ENCODE results near the gene SNRPA. TPM values are rescaled to one million over a fixed set of nuclear protein-coding genes. Genes with fewer than 3 reads are reported as not detected.
A peak's percentile ranks its signal among the peaks of the same experiment; 100 is the strongest.

The SNRPA gene
- total and polyA plus RNA-seq, 2 donors from 2014 or later = 48.7 to 52.6 TPM

DNA sequence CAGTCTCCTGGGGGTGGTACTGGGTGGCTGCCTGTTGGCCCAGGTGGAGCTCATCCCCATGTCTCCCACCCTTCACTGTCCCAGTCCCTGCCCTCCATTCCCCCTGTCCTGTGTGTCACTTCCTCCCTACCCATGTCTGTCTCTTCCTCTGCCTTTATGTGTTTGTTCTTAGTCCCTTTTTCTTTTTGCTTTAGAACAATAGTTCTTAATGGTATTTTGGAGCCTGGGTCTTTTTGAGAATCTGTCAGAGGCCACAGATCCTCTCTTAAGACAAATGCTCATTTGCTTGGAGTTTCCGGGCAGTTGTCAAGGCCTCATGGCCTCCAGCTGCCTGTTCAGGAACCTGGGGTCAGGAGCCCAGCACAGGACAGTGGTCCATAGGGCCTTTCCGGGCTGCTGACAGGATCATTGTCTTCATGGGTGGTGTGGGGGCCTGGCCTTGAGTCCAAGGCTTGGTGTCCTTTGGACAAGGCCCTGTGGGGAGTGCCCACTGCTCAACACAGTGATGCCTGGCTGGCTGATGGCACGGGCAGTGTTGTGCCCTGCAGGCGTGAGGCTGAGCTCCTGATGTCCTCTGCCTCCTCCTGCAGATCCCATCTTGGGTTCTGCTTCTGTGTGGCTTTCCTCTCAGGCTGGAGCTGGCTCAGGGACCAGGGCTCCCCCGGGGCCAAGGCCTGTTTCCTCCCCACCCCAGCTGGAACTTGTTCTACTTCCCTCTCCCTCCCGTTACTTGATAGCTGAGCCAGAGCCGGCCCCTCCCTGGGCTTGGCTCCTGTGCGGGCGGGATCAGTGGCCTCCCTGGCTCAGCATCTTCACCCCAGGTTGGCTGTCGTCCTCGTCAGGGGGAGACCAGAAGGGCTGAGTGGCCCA is 51.5 kb downstream of the SNRPA start:
- peaks cover 0 to 6% (median 4%) of the 10 kb centered on the region in 3 donors for H3K36me3 ChIP-seq (ENCODE audit: control insufficient read depth in 2 of 3, insufficient read depth in 3 of 3, low read length in 3 of 3)
- peak overlapping the region in 2 of 3 donors; percentile 8 to 66 for H3K9ac ChIP-seq (ENCODE audit: low read length in 3 of 3)
- no peaks in the 10 kb centered on the region for H3K9me3 ChIP-seq (ENCODE audit: control insufficient read depth in 2 of 3, insufficient read depth in 1 of 3, low read length in 3 of 3)
- FAIRE-seq (no peak), DNase-seq (peak in 2 of 5 donors; percentile 40 to 51)
- peak overlapping the region; percentile 73 to 83 for H3K27ac ChIP-seq (ENCODE audit: low read depth in 2 of 2, low read length in 2 of 2)
- intact Hi-C loops (cut with DNase I) = loop anchor here (10.0 kb wide), 1 partner anchor 138 kb away; no protein-coding TSS in a partner anchor
- H3K27me3 ChIP-seq (ENCODE audit: control insufficient read depth, insufficient read depth, low read length) = no peaks in the 10 kb centered on the region
- H3K4me1 ChIP-seq (ENCODE audit: control insufficient read depth in 2 of 3, insufficient read depth in 2 of 3, low read depth in 1 of 3, low read length in 3 of 3) = peaks cover 0 to 76% (median 34%) of the 10 kb centered on the region in 3 donors
- peak overlapping the region in 2 of 3 donors; percentile 15 to 46 for H3K4me3 ChIP-seq (ENCODE audit: low read length in 3 of 3)
- no peak for TF ChIP-seq CTCF (IDR thresholded peaks at IDR 0.05; ENCODE audit: borderline replicate concordance, extremely low read depth, insufficient read depth)

DNA sequence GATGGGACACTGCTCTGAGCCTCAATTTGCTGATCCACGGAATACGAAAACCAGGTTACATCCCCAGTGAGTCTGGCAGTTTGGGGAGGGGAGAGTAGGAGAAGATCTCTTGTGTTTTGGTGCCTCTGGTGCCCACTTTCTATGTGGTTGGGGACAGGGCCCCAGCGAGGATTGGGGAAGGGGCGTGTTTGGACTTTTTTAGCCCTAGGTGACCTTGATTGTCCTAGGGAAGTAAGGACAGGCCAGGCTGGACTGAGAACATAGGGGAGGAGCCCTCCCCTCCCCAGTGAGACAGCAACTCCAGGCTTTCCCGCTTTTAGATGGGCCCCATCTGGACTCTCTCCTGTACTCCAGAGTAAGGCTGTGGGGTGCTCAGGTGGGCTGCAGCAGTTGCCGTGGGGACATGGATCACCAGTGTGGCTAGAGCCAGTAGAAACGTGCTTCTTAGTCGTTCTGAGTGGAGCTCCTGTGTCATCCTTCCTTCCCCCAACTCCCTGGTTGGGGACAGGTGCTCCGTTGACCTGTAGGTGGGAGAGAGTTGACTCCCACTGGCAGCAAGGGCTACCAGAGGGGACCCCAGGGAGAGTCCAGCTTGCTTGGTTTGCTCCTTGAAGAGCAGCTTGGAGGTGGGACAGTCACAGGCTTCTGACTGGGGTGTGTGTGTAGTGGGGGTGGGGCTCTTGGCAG is 52.3 kb downstream of the SNRPA start:
- no peak for TF ChIP-seq CTCF (IDR thresholded peaks at IDR 0.05; ENCODE audit: borderline replicate concordance, extremely low read depth, insufficient read depth)
- Histone ChIP-seq H3K36me3 (ENCODE audit: control insufficient read depth in 2 of 3, insufficient read depth in 3 of 3, low read length in 3 of 3) (peaks cover 0 to 10% (median 7%) of the 10 kb centered on the region in 3 donors), H3K9me3 (ENCODE audit: control insufficient read depth in 2 of 3, insufficient read depth in 1 of 3, low read length in 3 of 3) (no peaks in the 10 kb centered on the region), H3K27ac (ENCODE audit: low read depth in 2 of 2, low read length in 2 of 2) (peak overlapping the region; percentile 73 to 83), H3K27me3 (ENCODE audit: control insufficient read depth, insufficient read depth, low read length) (no peaks in the 10 kb centered on the region), H3K9ac (ENCODE audit: low read length in 3 of 3) (peak overlapping the region in 1 of 3 donors; percentile 66), H3K4me3 (ENCODE audit: low read length in 3 of 3) (peak overlapping the region in 2 of 3 donors; percentile 6 to 46), H3K4me1 (ENCODE audit: control insufficient read depth in 2 of 3, insufficient read depth in 2 of 3, low read depth in 1 of 3, low read length in 3 of 3) (peaks cover 0 to 70% (median 34%) of the 10 kb centered on the region in 3 donors)
- DNase-seq = peak in 1 of 5 donors; percentile 48
- FAIRE-seq = no peak
- intact Hi-C loops (cut with DNase I) = loop anchor here (10.0 kb wide), 1 partner anchor 139 kb away; no protein-coding TSS in a partner anchor

DNA sequence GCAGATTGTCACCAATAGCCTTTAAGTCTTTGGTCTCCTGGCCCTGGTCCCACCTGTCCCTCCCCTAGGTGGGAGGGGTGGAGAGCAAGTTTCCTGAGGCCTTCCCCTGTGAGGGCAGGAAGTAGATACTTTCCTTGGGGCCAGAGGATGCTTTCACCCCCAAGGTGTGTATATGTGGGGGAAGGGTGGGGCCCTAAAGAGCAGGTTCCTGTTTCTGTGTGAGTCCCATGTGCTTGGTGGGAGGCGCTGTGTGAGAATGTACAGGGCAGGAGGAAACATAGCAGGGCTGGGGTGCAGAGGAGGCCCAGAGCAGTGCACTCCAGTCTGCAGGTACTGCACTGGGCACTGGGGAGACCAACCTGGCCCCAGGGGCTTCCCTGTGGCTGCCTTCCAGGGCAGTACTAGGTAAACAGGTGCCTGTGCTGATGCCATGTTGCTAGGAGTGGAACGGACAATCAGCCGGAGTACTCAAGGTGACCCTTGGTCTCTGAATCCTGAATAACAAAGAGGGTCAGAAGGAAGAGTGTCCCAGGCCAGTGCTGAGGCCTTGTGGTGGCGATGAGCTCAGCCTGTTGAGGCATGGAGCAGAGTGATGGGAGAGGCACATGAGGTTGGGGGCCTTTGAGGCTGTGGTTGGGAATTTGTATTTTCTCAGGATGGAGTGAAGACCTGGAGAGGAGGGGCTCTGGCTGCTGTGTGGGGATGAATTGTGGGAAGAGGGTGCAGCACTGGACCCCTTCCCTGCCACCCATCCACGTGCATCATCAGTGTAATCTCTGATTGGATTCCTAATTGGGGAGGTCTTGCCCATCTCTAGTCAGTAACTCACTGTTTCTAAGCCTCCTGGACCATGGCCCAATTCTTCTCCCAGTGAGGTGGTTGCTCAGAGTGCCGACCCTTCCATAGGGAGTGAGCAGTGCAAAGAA is 53.1 kb downstream of the SNRPA start:
- intact Hi-C loops (cut with DNase I) = loop anchor here (10.0 kb wide), 1 partner anchor 139 kb away; no protein-coding TSS in a partner anchor

More for the DNA sequence above, 53.1 kb downstream of the SNRPA start:
- Histone ChIP-seq H3K4me1 (ENCODE audit: control insufficient read depth in 2 of 3, insufficient read depth in 2 of 3, low read depth in 1 of 3, low read length in 3 of 3) (peaks cover 0 to 70% (median 34%) of the 10 kb centered on the region in 3 donors), H3K36me3 (ENCODE audit: control insufficient read depth in 2 of 3, insufficient read depth in 3 of 3, low read length in 3 of 3) (peaks cover 0 to 14% (median 9%) of the 10 kb centered on the region in 3 donors), H3K27ac (ENCODE audit: low read depth in 2 of 2, low read length in 2 of 2) (peak overlapping the region; percentile 73 to 83), H3K4me3 (ENCODE audit: low read length in 3 of 3) (peak overlapping the region in 1 of 3 donors; percentile 46), H3K9me3 (ENCODE audit: control insufficient read depth in 2 of 3, insufficient read depth in 1 of 3, low read length in 3 of 3) (no peaks in the 10 kb centered on the region), H3K9ac (ENCODE audit: low read length in 3 of 3) (peak overlapping the region in 1 of 3 donors; percentile 66), H3K27me3 (ENCODE audit: control insufficient read depth, insufficient read depth, low read length) (no peaks in the 10 kb centered on the region)
- DNase-seq = peak in 2 of 5 donors; percentile 35 to 81
- no peak for FAIRE-seq
- TF ChIP-seq CTCF (IDR thresholded peaks at IDR 0.05; ENCODE audit: borderline replicate concordance, extremely low read depth, insufficient read depth) = no peak

Measured in kidney (tissue), 14 donors.